Measurements from ENCODE around the gene TYK2.
"Not testable (repeated sequence)": the region's sequence is repeated elsewhere in the genome, so short reads cannot be mapped to it uniquely, and the experiment has no call there.

The TYK2 gene

GRCh38 chr19:10368101-10368803 is 12.1 kb downstream of the TYK2 start:
- no peak for DNase-seq

- DNase-seq, result not testable (repeated sequence)
Observed at GRCh38 chr19:10366950-10367512, 13.3 kb downstream of the TYK2 start.

GRCh38 chr19:10365518-10365917 is 14.9 kb downstream of the TYK2 start:
- DNase-seq, result no peak

GRCh38 chr19:10364644-10365043 is 15.7 kb downstream of the TYK2 start:
- DNase-seq, result no peak

- DNase-seq, result no peak
Observed at GRCh38 chr19:10363789-10364281, 16.5 kb downstream of the TYK2 start.

- no peak for DNase-seq
Observed at GRCh38 chr19:10362259-10362658, 18.1 kb downstream of the TYK2 start.

GRCh38 chr19:10361569-10362011 is 18.8 kb downstream of the TYK2 start:
- no peak for DNase-seq

- DNase-seq, result no peak
Observed at GRCh38 chr19:10356431-10356830, 23.9 kb downstream of the TYK2 start.

GRCh38 chr19:10353793-10354391 is 26.5 kb downstream of the TYK2 start:
- DNase-seq, result no peak

- no peak for DNase-seq
Observed at GRCh38 chr19:10352764-10353671, 27.4 kb downstream of the TYK2 start.

- DNase-seq, result no peak
Observed at GRCh38 chr19:10346509-10346908, 33.9 kb downstream of the TYK2 start.

GRCh38 chr19:10344780-10345179 is 35.6 kb downstream of the TYK2 start:
- no peak for DNase-seq

GRCh38 chr19:10343495-10343894 is 36.9 kb downstream of the TYK2 start:
- DNase-seq, result no peak

- DNase-seq, result no peak
Observed at GRCh38 chr19:10339977-10340376, 40.4 kb downstream of the TYK2 start.

GRCh38 chr19:10339380-10339960 is 40.9 kb downstream of the TYK2 start, which contains the start of gene ICAM3:
ICAM3 (minus strand) TSS chr19:10339624; CDS start chr19:10339614, 10 bp downstream.
- DNase-seq, result peak; percentile 71

GRCh38 chr19:10338940-10339339 is 41.4 kb downstream of the TYK2 start:
- DNase-seq, result no peak

GRCh38 chr19:10336725-10337124 is 43.6 kb downstream of the TYK2 start:
- not testable (repeated sequence) for DNase-seq

GRCh38 chr19:10335352-10335985 is 44.9 kb downstream of the TYK2 start:
- no peak for DNase-seq

GRCh38 chr19:10334588-10335351 is 45.6 kb downstream of the TYK2 start:
- no peak for DNase-seq

- no peak for DNase-seq
Observed at GRCh38 chr19:10333758-10334587, 46.4 kb downstream of the TYK2 start.

Data from KG1 (cell line).